Femur (tissue), 1 donor: ENCODE measurements around the gene TTC5.
A peak's percentile ranks its signal among the peaks of the same experiment; 100 is the strongest.
"Not testable (repeated sequence)": the region's sequence is repeated elsewhere in the genome, so short reads cannot be mapped to it uniquely, and the experiment has no call there.

Source experiments
- DNase-seq: peaks from one replicate; pipeline ENCODE4 v3.0.0-alpha.2; 2017

TTC5 gene

GRCh38 chr14:20305265-20306078 lies at the start of gene TTC5:
TTC5 (minus strand) TSS chr14:20305951; CDS start chr14:20305937, 14 bp downstream.
- DNase-seq = peak; percentile 93

DNA sequence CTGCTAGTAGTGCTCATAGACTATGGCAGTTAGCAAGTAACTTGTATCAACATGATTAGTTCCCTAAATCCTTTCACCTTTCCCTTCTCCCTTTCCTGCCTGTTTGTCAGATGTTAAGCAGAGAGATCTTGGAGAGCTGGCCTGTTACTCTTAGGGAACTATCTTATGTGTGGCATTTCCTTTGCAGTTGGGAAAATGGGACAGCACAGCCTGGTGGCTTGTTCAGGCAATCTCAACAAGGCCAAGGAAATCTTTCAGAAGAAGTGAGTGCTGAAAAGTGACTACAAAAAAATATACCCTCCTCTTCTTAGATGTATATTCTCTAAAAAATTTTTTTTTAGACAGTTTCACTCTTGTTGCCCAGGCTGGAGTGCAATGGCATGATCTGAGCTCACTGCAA lies 45.1 kb upstream of the TTC5 start:
- no peak for DNase-seq

DNA sequence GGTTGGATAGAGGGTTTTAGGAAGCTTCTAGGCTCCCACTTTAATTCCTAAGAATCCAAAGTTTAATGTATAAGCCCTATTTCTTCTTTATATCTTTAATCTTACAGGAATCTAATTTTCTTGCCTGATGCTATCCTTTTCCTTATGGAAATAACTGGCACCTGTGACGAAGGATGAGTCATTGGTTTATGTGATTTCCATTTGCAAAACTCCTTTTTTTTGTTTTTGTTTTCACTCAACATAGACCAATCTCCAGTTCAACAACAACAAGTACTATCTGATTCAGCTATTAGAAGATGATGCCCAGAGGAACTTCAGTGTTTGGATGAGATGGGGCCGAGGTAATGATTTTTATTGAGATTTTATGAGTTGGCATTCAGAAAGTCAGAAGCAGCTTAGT lies 44.5 kb upstream of the TTC5 start:
- no peak for DNase-seq

DNA sequence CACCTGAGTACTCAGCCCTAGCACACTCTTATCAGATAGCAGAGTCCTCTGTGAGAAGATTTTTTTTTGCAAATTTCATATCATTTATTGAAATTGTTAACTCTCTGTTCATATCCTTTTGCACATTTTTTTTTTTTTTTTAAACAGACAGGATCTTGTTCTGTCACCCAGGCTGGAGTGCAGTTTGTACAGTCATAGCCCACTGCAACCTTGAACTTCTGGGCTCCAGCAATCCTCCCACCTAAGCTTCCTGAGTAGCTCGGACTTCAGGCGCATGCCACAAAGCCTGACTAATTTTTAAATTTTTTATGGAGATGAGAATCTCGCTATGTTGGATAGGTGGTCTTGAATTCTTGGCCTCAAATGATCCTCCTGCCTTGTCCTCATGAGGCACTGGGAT lies 42.0 kb upstream of the TTC5 start:
- DNase-seq = no peak

- DNase-seq = no peak
Observed at GRCh38 chr14:20346713-20347112, 41.0 kb upstream of the TTC5 start.

- DNase-seq = no peak
Observed at GRCh38 chr14:20345366-20345765, 39.6 kb upstream of the TTC5 start.

- DNase-seq = no peak
Observed at GRCh38 chr14:20343862-20344220, 38.1 kb upstream of the TTC5 start.

DNA sequence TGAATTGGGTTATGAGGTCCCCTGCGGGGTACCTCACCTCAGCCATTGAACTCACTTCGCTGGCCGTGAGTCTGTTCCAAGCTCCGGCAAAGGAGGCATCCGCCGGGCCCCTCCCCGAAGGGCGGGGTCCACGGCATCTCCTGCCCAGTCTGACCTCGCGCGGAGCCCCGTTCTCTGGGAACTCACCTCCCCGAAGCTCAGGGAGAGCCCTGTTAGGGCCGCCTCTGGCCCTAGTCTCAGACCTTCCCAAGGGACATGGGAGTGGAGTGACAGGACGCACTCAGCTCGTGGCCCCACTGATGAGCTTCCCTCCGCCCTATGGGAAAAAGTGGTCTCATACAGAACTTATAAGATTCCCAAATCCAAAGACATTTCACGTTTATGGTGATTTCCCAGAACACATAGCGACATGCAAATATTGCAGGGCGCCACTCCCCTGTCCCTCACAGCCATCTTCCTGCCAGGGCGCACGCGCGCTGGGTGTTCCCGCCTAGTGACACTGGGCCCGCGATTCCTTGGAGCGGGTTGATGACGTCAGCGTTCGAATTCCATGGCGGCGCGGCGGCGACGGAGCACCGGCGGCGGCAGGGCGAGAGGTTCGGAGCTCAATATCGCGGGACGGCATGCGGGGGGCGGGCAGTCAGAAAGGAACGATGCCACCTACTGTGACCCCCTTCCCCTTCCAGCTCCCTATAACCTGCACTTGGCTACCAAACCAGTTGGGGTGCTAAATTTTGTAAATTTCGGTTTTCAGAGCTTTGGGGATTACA lies 37.5 kb upstream of the TTC5 start, which contains the start of gene PARP2:
Gene PARP2 (plus strand): TSS at position 544 of the 770 bp plus-strand sequence. CDS start 7 bp downstream, at position 551.
- DNase-seq = peak; percentile 98

- DNase-seq = no peak
Observed at GRCh38 chr14:20341646-20342045, 35.9 kb upstream of the TTC5 start.

DNA sequence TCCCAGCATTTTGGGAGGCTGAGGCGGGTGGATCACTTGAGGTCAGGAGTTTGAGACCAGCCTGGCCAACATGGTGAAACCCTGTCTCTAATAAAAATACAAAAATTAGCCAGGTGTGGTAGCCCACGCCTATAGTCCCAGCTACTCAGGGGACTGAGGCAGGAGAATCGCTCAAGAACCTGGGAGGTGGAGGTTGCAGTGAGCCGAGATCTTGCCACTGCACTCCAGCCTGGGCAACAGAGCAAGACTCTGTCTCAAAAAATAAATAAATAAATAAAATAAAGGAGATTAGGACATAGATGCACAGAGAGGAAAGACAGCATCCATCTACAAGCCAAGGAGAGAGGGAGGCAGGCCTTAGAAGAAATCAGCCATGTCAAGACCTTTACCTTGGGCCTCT lies 35.3 kb upstream of the TTC5 start:
- not testable (repeated sequence) for DNase-seq

- no peak for DNase-seq
Observed at GRCh38 chr14:20334017-20334416, 28.3 kb upstream of the TTC5 start.

GRCh38 chr14:20333494-20333841 lies 27.7 kb upstream of the TTC5 start:
- DNase-seq = no peak

GRCh38 chr14:20332788-20333493 lies 27.2 kb upstream of the TTC5 start, which contains the start of gene CCNB1IP1:
CCNB1IP1 (minus strand) TSS chr14:20333279; CDS start chr14:20316523, 16,756 bp downstream.
- DNase-seq = peak; percentile 66

GRCh38 chr14:20332431-20332787 lies 26.7 kb upstream of the TTC5 start:
- no peak for DNase-seq

DNA sequence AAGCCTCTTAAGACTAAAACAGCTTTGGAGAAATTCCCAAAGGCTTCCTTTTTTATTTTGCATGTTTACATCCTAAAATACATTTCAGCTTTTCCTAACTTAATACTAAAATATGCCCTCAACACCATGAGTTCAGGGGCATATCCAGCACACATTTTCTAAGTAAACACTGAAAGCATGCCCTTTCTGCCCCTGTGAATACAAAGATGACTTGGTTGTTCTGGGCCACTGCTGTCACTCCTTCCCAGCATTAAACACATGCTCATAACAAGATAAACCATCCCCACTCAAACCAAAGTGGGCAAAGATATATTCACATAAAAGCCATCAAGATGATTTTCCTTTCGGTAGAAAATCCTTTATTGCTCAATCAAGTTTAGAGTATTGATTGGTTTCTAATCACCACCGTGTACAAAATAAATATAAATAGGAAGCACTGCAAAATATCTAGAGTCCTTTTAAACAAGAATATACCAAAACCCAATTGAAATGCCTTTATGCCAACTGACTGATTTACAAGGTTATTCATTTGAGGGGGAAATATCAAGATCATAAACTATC lies 25.4 kb upstream of the TTC5 start:
- DNase-seq = no peak

- DNase-seq = no peak
Observed at GRCh38 chr14:20329355-20329754, 23.6 kb upstream of the TTC5 start.

- DNase-seq = no peak
Observed at GRCh38 chr14:20328705-20329104, 23.0 kb upstream of the TTC5 start.

DNA sequence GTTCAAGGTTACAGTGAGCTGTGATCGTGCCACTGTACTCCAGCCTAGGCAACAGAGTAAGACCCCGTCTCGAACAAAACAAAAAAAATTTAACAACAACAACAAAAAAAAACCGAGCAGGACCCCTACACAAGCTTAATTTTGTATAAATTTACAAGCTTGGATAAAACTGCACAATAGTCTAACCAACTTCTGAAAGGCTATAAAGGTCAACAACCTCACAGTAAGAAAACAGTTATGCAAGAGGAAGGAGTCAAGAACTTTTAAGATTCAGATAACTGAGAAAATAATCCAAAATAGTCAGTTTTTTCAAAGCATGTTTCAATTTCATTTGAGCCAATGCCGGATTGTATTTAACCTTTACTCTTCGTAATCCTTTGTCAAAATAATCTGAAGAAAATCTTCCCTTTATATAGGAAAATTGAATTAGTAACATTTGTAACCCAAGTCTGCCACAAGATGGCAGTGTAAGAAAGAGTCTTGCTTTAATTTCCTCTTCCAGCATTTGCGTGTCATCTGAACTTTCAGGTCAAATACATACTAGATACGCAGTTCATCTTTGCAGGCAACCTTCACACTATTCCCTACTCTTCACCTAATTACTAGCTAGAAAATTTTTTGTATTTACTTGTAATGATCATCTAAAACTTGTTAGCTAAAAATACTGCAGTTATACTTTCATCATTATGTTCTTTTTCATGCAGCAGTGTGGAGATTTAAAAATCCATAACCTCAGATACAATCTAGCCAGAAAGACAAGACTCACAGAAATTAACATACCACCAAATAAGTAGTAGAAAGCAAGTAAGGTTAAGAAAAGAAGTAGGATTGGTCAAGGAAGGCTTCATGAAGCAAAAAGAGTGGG lies 21.5 kb upstream of the TTC5 start:
- DNase-seq = no peak

DNA sequence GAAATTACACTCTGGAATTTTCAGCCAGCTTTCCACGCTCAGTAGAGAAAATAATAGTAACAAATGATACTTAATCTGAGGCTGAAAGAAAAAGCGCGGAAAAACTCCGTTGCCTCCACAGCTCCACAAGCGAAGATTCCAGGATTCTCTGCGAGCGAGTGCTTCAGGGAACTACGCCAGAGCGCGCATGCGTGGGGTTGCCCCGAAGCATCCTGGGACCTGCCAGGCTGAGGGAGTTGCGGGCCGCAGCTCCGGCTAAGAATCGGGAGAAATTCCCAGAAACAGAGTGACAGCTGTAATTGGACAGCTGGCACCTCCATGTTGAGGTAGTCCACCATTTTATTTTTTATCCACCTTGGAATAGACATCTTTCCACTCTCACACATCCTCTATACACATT lies 12.0 kb upstream of the TTC5 start:
- DNase-seq = no peak

- DNase-seq = no peak
Observed at GRCh38 chr14:20314026-20314425, 8.3 kb upstream of the TTC5 start.

DNA sequence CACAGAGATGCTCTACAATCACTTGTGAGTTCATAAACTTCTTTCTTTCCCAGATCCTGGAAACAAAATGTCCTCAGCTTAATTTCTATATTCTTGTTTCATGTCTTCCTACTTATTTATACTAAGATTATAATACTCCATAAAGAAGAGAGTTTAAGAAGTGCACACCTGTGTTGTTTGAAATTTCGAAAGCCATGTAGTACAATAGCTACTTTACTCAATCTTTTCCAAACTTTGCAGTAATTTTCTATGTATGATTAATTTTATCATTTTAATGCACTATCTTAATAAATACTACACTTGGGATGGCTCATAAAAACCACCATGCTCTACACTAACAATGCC lies 300 bp upstream of the TTC5 start:
- no peak for DNase-seq

DNA sequence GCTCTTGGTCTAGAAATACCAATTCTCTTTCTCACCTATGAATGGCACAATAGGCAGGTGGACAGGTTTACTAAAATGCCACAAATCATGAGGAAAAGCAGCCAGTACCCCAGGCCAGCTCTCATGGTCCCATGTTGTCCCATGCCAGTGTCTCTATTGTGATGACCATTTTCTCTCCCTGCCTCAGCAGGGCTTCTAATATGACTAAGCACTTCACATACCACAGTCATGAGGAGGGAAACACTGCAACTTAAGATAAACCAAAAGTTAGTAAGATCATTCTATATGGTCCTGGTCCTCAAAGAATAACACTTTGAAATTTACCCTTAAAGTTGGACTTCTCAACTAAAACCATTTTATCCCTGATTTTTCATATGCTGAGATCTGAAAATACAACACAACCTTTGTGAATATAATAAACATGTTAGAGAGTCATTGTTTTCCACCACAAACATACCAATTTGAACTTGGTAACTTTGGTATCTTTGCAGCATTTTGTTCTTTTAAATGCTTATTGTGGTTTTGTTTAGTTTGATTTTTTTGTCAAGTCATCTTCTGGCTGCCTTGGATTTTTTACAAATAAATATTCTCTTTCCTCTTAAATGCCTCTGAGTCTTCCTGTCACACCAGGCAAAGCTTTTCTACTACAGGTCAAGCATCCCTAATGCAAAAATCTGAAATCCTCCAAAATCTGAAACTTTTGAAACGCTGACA lies 3.6 kb downstream of the TTC5 start:
- DNase-seq = no peak
